Neural cell (in vitro differentiated cells): ENCODE results near the gene USP13. TPM values are rescaled to one million over a fixed set of nuclear protein-coding genes. Genes with fewer than 3 reads are reported as not detected.

Experiments
- H2AFZ ChIP-seq: fragments of 200-600, 300-800 bp; sonication (generic), shearing (Covaris generic); 2 replicates; pipeline ENCODE4 v1.6.0; 2014; ENCODE audit warnings: low read depth, mild to moderate bottlenecking, antibody characterized with exemption, low read length, moderate library complexity
- H3F3A ChIP-seq: fragments of 200-600 bp; shearing (Covaris generic); 2 replicates; pipeline ENCODE4 v1.6.1; 2016; ENCODE audit warnings: mild to moderate bottlenecking, moderate library complexity, mixed read lengths, antibody characterized with exemption, low read length; ENCODE audit not compliant: insufficient read depth, poor library complexity, severe bottlenecking
- H3K27ac ChIP-seq: fragments of 200-600, 300-800 bp; sonication (generic), shearing (Covaris generic); 2 replicates; pipeline ENCODE4 v1.5.1; 2014; ENCODE audit warnings: mild to moderate bottlenecking, low read length, moderate library complexity
- H3K27me3 ChIP-seq: fragments of 300-800, 200-600 bp; sonication (generic), shearing (Covaris generic); 2 replicates; pipeline ENCODE4 v1.6.0; 2014; ENCODE audit warnings: mild to moderate bottlenecking, low read depth, low read length, moderate library complexity; ENCODE audit not compliant: insufficient read depth
- H3K36me3 ChIP-seq: fragments of 300-800, 200-600 bp; sonication (generic), shearing (Covaris generic); 2 replicates; pipeline ENCODE4 v1.5.1; 2014; ENCODE audit warnings: mild to moderate bottlenecking, antibody characterized with exemption, low read length, moderate library complexity; ENCODE audit not compliant: insufficient read depth
- H3K4me2 ChIP-seq: fragments of 300-800, 200-600 bp; sonication (generic), shearing (Covaris generic); 2 replicates; pipeline ENCODE4 v1.6.0; 2014; ENCODE audit warnings: mild to moderate bottlenecking, low read length
- H3K4me3 ChIP-seq: fragments of 300-800, 200-600 bp; sonication (generic), shearing (Covaris generic); 2 replicates; pipeline ENCODE4 v1.5.1; 2014; ENCODE audit warnings: mild to moderate bottlenecking, low read length, moderate library complexity
- H3K79me2 ChIP-seq: fragments of 200-600 bp; shearing (Covaris generic); replicated peaks from 2 replicates; pipeline ENCODE4 v1.6.0; 2014; ENCODE audit warnings: mild to moderate bottlenecking, low read length, moderate library complexity; ENCODE audit not compliant: insufficient read depth
- H3K9ac ChIP-seq: fragments of 300-800, 200-600 bp; sonication (generic), shearing (Covaris generic); 2 replicates; pipeline ENCODE4 v1.6.1; 2016; ENCODE audit warnings: mild to moderate bottlenecking, low read length, mixed read lengths
- H3K9me2 ChIP-seq: fragments of 200-600 bp; shearing (Covaris generic); 2 replicates; pipeline ENCODE4 v1.6.1; 2016; ENCODE audit warnings: mild to moderate bottlenecking, low read length, mixed read lengths; ENCODE audit not compliant: insufficient read depth
- H3K9me3 ChIP-seq: fragments of 200-600, 300-800 bp; sonication (generic), shearing (Covaris generic); 2 replicates; pipeline ENCODE4 v1.6.1; 2016; ENCODE audit warnings: mild to moderate bottlenecking, mixed run types, low read length, moderate library complexity, mixed read lengths
- H4K20me1 ChIP-seq: fragments of 200-600 bp; shearing (Covaris generic); 2 replicates; pipeline ENCODE4 v1.6.1; 2016; ENCODE audit warnings: mild to moderate bottlenecking, mixed run types; ENCODE audit not compliant: insufficient read depth
- EP300 ChIP-seq: fragments of 450-650 bp; conservative IDR thresholded peaks from 2 replicates; pipeline ENCODE4 v1.6.1; 2014; ENCODE audit warnings: antibody characterized with exemption, mild to moderate bottlenecking, moderate library complexity; ENCODE audit not compliant: poor library complexity, severe bottlenecking
- EZH2 ChIP-seq: fragments of 200-600, 300-800 bp; shearing (Covaris generic), sonication (generic); IDR thresholded peaks from 2 replicates; pipeline ENCODE4 v1.6.1; 2014; ENCODE audit warnings: antibody characterized with exemption, low read length, borderline replicate concordance, mild to moderate bottlenecking; ENCODE audit not compliant: insufficient read depth, poor library complexity, severe bottlenecking
- MXI1 ChIP-seq: fragments of 450-650 bp; conservative IDR thresholded peaks from 2 replicates; pipeline ENCODE4 v1.6.1; 2014; ENCODE audit warnings: antibody characterized with exemption, mild to moderate bottlenecking; ENCODE audit not compliant: poor library complexity, severe bottlenecking
- POLR2AphosphoS5 ChIP-seq: IDR thresholded peaks from 2 replicates; pipeline ENCODE4 v1.6.1; 2012
- RAD21 ChIP-seq: fragments of 450-650 bp; conservative IDR thresholded peaks from 2 replicates; pipeline ENCODE4 v1.6.1; 2014; ENCODE audit warnings: antibody characterized with exemption, mild to moderate bottlenecking, moderate library complexity
- REST ChIP-seq: IDR thresholded peaks from 2 replicates; pipeline ENCODE4 v1.6.1; 2012; ENCODE audit warnings: borderline replicate concordance
- SMC3 ChIP-seq: fragments of 450-650 bp; conservative IDR thresholded peaks from 2 replicates; pipeline ENCODE4 v1.6.1; 2014; ENCODE audit warnings: antibody characterized with exemption, mild to moderate bottlenecking, moderate library complexity; ENCODE audit not compliant: poor library complexity
- TAF1 ChIP-seq: IDR thresholded peaks from 2 replicates; pipeline ENCODE4 v1.6.1; 2012; ENCODE audit warnings: low read depth
- polyA plus RNA-seq: library from polyadenylated mRNA; depleted of rRNA; stranded (reverse); fragments of >200 nt; gene quantifications from 2 replicates; pipeline ENCODE4 v1.2.3, GENCODE V29; 2014
- TF ChIP-seq, protein P1 (sequence below): fragments of 450-650 bp; IDR thresholded peaks from 2 replicates; pipeline ENCODE4 v1.5.1; 2014; ENCODE audit warnings: antibody characterized with exemption, mild to moderate bottlenecking, moderate library complexity; ENCODE audit not compliant: poor library complexity, severe bottlenecking

The USP13 gene
- polyA plus RNA-seq, 1 donor from 2014 or later = 3.8 TPM

- H3K4me3 ChIP-seq = no peak overlapping the region
- no peaks in the 10 kb centered on the region for H4K20me1 ChIP-seq
- no peaks in the 10 kb centered on the region for H3K9me3 ChIP-seq
- no peaks in the 10 kb centered on the region for H3K79me2 ChIP-seq
- no peak overlapping the region for H2AFZ ChIP-seq
- no peak overlapping the region for H3K9ac ChIP-seq
- H3K9me2 ChIP-seq = no peaks in the 10 kb centered on the region
- no peaks in the 10 kb centered on the region for H3F3A ChIP-seq
- no peak overlapping the region for H3K4me2 ChIP-seq
- no peaks in the 10 kb centered on the region for H3K27me3 ChIP-seq
- TF ChIP-seq EP300 (no peak), RAD21 (no peak), SMC3 (no peak), TAF1 (no peak), EZH2 (no peak), MXI1 (no peak), POLR2AphosphoS5 (no peak), REST (no peak)
- TF ChIP-seq, protein P1, sequence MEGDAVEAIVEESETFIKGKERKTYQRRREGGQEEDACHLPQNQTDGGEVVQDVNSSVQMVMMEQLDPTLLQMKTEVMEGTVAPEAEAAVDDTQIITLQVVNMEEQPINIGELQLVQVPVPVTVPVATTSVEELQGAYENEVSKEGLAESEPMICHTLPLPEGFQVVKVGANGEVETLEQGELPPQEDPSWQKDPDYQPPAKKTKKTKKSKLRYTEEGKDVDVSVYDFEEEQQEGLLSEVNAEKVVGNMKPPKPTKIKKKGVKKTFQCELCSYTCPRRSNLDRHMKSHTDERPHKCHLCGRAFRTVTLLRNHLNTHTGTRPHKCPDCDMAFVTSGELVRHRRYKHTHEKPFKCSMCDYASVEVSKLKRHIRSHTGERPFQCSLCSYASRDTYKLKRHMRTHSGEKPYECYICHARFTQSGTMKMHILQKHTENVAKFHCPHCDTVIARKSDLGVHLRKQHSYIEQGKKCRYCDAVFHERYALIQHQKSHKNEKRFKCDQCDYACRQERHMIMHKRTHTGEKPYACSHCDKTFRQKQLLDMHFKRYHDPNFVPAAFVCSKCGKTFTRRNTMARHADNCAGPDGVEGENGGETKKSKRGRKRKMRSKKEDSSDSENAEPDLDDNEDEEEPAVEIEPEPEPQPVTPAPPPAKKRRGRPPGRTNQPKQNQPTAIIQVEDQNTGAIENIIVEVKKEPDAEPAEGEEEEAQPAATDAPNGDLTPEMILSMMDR = no peak
- no peaks in the 10 kb centered on the region for H3K36me3 ChIP-seq
- no peak overlapping the region for H3K27ac ChIP-seq
Measured at GRCh38 chr3:179697736-179698332, 45.0 kb downstream of the USP13 start.

DNA sequence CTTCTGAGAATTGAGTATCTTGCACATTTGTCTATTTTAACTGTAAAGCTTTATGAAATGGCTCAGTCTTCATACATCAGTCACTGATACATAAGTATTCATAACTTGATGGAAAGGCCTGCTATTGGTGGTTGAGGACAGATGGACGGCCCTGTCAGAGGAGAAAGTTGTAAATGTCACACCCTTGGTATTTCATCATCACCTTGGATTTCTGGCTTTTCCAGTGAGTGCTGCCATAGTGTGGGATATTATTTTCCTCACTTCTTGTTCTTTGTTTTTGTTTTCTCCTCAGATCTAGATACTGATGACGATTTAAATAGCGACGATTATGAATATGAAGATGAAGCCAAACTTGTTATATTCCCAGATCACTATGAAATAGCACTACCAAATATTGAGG lies 47.9 kb downstream of the USP13 start:
- Histone ChIP-seq H3K4me3 (no peak overlapping the region), H3K36me3 (no peaks in the 10 kb centered on the region), H2AFZ (no peak overlapping the region), H3K4me2 (no peak overlapping the region), H3K27me3 (no peaks in the 10 kb centered on the region), H3K9ac (no peak overlapping the region), H3K9me3 (no peaks in the 10 kb centered on the region), H4K20me1 (no peaks in the 10 kb centered on the region), H3F3A (no peaks in the 10 kb centered on the region), H3K9me2 (no peaks in the 10 kb centered on the region), H3K27ac (no peak overlapping the region), H3K79me2 (no peaks in the 10 kb centered on the region)
- TF ChIP-seq POLR2AphosphoS5 = no peak
- no peak for TF ChIP-seq MXI1
- TF ChIP-seq REST = no peak
- TF ChIP-seq, protein P1 = no peak
- TF ChIP-seq EZH2 = no peak
- no peak for TF ChIP-seq RAD21
